ENCODE measurements around the gene LMOD2.
"Not testable (repeated sequence)": the region's sequence is repeated elsewhere in the genome, so short reads cannot be mapped to it uniquely, and the experiment has no call there.

LMOD2 gene, protein sequence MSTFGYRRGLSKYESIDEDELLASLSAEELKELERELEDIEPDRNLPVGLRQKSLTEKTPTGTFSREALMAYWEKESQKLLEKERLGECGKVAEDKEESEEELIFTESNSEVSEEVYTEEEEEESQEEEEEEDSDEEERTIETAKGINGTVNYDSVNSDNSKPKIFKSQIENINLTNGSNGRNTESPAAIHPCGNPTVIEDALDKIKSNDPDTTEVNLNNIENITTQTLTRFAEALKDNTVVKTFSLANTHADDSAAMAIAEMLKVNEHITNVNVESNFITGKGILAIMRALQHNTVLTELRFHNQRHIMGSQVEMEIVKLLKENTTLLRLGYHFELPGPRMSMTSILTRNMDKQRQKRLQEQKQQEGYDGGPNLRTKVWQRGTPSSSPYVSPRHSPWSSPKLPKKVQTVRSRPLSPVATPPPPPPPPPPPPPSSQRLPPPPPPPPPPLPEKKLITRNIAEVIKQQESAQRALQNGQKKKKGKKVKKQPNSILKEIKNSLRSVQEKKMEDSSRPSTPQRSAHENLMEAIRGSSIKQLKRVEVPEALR

DNA sequence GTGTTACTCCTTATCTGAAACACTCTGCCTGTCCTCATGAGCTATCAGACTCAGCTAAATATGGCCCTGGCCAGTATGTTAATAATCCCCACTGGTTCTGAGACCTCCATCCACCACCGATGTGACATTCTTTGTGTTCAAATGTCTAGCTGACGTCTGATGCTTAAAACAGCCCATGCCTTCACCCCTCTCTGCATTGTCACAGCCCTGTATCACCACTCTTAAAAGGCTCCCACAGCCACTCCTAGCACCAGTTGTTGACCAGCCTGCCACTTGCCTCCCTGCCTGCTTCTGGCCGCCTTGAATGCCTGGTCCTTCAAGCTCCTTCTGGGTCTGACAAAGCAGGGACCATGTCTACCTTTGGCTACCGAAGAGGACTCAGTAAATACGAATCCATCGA lies at the start of gene LMOD2:
Gene LMOD2, plus strand, starts transcription at position 253 of the 400 bp plus-strand sequence. Its CDS starts 98 bp downstream, at position 351.
- DNase-seq (ENCODE audit: low read depth, low spot score): no peak

DNA sequence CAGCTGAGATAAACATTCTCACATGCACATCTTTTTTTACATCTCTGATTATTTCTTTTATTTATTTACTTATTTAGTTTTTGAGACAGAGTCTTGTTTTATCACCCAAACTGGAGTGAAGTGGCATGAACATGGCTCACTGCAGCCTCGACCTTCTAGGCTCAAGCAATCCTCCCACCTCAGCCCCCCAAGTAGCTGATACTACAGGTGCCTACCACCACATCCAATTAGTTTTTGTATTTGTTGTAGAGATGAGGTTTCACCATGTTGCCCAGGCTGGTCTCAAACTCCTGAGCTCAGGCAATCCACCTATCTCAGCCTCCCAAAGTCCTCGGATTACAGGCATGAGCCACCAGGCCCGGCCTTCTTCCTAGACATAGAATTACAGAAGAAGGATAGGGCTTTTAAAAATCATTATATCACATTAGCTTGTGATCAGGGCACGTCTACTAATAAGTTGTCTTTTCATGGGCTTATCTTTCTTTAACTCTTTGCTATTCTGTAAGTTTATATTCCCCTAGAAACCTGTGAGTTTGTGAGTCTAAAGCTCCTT lies 48.2 kb upstream of the LMOD2 start:
- no peak for DNase-seq (ENCODE audit: low read depth, low spot score)

DNA sequence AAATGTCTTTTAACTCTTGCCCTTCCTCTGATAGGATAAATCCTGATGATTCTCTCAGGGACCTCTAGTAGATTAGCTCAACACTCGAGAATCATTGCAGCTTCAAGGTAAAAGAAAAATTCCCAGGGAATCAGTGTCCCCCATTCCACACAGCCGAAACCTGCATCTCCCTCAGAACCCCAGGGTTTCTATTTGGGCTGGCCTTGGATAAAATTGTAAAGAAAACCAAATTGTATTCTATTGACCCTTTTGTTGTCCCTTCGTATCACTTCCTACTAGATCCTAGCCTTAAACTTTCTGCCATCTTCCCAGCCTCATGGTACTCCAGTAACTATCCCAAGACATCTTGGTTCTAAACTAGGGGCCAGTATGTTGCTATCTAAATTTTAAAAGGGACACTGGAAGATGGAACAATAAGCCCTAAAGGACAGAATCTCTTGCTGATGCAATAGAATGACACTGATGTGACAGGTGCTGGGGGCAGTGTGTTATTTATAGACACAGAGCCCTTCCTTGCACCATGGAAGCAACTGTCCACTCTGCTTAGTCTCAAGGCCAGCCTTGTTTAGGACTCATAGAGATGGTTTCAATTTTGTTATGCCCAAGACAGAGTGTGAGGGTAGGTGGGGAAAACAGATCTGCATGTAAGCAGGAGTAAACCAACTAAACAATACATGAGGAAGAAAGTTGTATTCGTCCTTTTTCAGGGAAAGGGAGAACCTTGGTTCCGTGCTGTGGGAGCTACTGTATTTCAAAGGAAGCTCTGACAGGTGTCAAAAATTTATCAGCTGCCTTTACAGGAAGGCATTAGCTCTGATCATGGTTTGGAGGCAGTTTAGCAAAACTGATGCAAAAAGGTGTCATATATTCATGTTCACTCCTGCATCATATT lies 46.4 kb upstream of the LMOD2 start:
- no peak for DNase-seq (ENCODE audit: low read depth, low spot score)

DNA sequence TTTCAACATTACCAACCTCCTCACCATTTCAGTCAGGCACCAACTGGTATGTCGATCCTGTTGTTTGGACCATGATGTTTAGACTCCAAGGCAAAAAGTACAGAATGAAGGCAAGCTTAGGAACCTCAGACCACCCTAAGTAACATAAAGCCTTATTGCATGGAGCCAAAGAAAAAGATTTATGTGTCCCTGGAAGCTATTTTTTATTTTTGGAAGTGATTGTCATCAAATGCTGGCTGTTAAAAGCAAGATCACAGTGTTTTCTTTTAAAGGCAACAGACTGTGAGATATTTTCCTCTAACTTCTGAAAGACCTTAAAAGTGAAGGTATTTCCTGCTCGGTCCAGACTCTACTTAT lies 45.8 kb upstream of the LMOD2 start:
- DNase-seq (ENCODE audit: low read depth, low spot score): no peak

DNA sequence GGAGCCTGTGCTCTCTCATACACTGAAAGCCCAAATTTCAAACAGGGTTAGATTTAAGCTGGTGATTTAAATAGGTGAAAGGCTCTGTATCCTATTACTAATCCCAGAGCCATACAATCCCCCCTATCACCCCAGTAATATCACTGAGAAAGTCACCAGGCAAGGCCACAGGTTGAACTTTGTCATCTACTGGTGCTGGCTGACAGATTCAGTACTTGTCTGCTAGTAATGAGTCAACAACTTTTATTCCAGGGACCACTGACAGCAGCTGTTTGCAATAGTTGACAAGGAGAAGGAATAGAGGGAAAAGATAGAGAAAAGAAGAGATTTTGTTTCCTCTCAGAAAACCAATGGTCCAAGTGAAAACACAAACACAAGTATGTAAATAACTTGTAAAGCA lies 43.6 kb upstream of the LMOD2 start:
- no peak for DNase-seq (ENCODE audit: low read depth, low spot score)

DNA sequence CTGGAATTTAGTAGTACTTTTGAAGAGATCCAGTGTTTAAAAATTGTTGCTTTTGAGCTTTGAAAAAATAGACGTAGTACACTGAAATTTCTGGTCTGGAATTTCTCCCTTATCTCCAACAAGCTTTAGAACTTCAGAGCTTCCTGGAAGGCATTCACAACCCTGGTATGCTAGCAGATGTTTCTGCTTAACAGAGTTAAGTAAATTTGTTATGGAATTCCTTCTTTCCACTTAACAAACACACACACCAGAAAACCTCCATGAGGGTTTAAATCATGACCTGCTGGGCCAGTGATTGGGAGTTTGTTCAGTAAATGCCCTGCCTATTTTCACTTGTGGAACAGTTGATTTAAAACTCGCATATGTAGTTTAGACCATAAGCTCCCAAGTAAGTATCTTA lies 40.3 kb upstream of the LMOD2 start:
- no peak for DNase-seq (ENCODE audit: low read depth, low spot score)

DNA sequence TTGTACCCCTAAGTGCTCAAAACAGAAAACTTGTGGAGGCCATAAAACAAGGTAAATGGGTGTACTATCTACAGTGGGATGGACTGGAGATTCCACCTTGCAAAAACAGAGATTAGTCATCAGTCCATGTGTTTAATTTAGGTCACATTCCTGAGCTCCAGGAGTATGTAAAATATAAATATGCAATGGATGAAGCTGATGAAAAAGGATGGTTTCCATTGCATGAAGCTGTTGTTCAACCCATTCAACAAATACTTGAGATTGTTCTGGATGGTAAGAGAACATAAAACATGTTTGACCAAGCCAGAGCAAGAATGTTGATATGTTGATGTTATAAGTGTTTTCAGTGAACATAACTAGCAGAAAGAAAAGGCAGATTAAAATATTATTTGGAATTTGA lies 39.4 kb upstream of the LMOD2 start:
- no peak for DNase-seq (ENCODE audit: low read depth, low spot score)

DNA sequence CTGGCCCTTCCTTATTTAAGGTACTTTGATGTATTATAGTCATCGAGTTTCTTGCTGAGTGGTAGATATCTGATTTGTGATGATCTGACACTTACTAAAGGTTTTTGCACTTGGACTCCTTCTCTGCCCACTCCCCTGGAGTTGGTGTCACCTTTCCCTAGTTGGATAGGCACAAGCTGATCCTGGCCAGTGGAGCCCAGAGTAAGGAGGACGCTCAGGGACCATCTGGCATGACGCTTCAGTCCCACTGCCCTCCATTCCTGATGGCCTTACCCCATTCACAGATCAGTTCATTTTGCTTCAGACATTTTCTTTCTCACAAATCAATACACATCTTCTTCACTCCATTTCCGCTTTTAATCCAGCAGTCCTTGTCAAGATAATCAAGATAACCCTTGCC lies 34.0 kb upstream of the LMOD2 start:
- DNase-seq (ENCODE audit: low read depth, low spot score): no peak

DNA sequence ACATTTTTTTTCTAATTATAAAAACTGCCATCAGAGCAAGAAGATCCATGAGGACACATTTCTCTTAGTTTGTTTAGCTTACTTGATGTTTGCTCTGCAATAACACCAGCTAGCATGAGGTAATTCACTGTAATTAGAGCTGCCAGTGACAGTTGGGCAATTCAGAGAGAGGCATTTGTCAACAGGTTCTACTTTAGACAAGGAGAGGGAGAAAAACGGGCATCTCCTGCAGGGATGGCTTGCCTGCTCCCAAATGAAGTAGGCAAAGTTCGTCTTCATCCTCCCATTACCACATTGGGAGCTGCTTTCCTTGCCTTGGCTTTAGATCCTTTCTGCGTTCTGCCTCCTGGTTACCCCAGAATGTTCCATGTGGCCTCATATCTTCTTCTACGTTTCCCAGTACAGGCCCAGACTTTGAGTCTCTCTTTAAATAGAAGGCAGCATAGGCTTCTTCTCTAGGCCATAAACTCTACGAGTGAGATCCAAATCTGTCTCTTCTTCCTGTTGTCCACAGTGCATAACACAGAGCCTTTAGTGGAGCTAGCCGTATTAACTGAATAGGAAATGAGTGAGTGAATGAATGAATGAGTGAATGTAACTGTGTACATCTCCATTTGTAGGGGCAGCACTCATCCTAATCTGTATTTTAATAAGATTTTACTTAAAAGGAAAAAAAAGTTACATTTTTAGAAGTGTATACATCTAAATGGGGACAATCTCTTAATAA lies 32.8 kb upstream of the LMOD2 start:
- no peak for DNase-seq (ENCODE audit: low read depth, low spot score)

DNA sequence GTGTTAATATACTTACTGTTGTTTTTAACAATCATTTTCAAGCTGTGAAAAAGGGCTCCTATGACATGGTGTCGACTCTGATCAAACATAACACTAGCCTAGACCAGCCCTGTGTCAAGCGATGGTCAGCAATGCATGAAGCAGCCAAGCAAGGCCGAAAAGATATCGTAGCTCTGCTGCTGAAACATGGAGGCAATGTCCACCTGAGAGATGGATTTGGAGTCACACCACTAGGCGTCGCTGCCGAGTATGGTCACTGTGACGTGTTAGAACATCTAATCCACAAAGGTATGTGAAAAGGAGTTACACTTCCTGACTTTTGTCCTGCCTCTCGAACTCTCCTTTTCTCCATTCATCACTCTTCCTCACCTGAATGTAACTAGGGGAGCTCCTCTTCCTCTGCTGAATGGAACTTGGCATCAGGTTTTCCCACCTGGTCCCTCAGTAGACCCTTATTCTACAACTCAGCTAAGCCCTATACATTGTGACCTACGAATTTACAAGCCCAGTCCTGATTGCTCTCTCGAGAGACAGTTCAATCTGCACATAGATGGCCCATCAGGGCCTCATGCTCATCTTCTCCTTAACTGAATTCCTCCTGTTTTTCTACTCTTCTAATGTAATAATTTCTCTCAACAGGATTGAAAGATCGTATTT lies 31.0 kb upstream of the LMOD2 start:
- no peak for DNase-seq (ENCODE audit: low read depth, low spot score)

DNA sequence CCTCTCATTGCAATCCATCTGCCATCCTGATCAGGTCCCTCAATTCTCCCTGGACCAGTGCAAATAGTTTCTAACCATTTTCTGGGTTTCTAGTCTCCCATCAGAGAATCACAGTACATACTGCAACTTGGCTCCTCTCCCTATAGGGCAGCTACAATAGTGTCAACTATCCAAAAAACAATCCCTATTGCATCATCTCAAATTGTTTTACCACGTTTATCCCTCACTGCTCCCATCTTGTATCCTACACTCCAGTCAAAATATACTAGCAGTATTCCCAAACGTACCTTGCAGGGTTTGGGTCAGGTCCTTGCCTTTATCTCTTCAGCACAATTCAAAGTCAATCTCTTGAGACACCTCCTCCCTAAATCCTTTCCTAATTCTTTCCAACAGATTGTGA lies 30.4 kb upstream of the LMOD2 start:
- DNase-seq (ENCODE audit: low read depth, low spot score): no peak

DNA sequence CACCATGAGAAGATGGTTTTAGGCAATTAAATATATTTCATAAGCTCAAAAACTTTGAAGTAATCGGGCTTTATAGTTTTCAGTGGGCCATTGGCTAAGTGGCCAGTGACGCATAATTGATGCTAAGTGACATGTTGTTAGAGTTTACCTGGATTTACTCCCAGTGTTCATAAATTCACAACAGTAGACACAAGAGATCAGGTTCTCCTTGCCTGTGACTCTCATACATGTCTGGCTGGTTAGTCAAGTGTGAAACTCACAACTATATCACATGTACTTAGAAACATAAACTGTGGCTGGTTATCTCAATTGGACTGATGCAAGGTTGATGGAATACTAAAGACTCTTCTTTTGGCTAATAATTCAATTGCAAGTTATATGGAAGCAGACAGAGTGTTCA lies 27.8 kb upstream of the LMOD2 start:
- no peak for DNase-seq (ENCODE audit: low read depth, low spot score)

DNA sequence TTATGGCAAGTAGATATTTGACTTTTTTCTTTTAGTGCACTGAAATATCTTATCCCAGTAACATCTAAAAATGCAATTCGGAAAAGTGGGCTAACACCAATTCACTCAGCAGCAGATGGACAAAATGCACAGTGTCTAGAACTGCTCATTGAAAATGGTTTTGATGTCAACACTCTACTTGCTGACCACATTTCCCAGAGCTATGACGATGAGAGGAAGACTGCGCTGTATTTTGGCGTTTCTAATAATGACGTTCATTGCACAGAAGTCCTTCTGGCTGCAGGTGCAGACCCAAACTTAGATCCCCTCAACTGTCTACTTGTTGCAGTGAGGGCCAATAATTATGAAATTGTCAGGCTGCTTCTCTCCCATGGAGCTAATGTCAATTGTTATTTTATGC lies 26.8 kb upstream of the LMOD2 start:
- DNase-seq (ENCODE audit: low read depth, low spot score): no peak

DNA sequence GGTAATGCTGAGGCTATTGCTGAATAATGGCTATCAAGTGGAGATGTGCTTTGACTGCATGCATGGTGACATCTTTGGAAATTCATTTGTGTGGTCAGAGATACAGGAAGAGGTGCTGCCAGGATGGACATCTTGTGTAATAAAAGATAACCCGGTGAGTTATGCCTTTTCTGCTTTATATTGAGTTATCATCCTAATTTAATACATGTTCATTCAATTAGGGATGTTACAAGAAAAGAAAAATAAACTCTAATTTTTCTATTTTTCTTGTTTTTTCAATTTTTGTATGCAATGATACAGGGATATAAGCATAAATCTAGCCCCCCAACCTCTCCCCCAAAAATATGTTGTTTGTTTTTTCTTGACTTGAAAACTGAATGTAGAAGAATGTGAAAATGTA lies 26.4 kb upstream of the LMOD2 start:
- DNase-seq (ENCODE audit: low read depth, low spot score): no peak

DNA sequence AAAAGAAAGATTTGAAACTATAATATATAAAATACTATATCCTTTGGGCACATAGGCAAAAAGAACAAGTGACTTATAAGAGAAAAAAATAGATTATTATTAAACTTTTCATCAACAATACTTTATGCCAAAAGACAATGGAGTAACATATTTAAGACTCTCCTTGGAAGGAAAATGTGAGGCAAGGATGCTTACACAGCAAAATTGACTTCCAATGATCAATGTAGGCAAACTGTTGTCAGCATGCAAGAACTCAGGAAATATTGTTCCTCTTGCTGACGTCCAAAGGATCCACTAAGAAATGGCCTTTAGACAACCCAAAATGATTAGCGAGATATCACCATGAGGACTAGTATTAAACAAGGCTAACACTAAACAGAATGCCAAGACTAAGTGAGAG lies 22.9 kb upstream of the LMOD2 start:
- no peak for DNase-seq (ENCODE audit: low read depth, low spot score)

DNA sequence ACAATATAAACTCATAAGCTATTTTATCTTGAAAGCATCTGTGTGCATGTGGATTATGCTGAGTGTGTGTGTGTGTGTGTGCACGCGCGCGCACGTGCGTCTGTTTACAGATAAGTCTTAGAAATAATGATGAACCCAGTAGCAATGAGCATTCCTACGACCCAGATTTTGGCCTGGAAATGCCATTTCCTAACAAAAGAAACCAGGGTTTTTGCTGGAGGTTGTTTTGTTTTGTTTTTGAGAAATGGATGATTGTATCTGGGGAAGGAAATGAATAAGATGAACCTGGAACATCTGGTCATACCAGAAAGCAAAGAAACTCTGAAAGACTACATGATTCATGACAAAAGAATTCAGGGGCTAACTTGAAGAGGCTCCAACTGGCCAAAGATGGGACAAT lies 22.1 kb upstream of the LMOD2 start:
- no peak for DNase-seq (ENCODE audit: low read depth, low spot score)

DNA sequence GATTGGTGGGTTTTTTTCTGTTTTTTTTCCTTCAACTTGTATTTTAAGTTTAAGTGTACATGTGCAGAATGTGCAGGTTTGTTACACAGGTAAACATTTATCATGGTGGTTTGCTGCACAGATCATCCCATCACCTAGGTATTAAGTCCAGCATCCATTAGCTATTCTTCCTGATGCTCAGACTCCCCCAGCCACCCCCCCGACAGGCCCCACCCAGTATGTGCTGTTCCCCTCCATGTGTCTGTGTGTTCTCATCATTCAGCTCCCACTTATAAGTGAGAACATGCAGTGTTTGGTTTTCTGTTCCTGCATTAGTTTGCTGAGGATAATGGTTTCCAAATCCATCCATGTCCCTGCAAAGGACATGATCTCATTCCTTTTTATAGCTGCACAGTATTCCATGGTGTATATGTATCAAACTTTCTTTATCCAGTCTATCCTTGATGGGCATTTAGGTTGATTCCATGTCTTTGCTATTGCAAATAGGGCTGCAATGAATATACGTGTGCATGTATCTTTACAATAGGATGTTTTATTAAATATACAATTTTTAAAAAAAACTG lies 21.6 kb upstream of the LMOD2 start:
- not testable (repeated sequence) for DNase-seq (ENCODE audit: low read depth, low spot score)

DNA sequence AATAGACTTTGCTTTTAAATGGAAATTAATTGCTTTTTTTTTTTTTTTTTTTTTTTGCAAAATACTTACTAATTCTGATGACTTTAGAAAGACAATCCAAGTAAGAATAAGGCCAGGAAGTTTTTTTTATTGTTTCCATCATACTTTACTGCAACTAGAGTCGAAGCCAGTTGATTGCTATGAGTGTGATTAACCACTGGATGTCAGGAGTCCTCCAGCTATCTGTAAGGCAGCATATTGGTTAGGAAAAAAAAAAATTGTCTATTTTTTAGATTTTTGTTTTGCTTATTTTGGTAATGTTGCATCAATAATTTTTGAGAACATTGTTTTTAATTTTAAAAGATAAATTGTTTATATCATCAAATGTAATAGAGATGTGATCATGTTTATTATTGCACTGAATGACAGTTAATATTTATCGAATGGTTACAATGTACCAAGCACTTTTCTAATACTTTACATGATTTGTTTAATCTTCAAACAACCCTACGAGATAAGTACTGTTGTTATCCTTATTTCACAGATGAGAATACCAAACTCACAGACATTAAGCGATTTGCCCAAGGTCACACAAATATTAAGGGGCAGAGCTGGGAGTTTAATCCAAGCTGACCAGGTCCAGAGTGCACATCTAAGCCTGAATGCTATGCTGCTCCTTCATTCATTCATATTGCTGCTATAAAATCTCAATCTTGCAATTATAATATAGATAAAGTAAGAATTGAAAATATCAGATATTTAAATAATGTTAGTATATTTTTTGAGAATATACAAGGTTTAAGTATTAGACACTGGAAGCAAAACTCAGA lies 19.9 kb upstream of the LMOD2 start:
- no peak for DNase-seq (ENCODE audit: low read depth, low spot score)

DNA sequence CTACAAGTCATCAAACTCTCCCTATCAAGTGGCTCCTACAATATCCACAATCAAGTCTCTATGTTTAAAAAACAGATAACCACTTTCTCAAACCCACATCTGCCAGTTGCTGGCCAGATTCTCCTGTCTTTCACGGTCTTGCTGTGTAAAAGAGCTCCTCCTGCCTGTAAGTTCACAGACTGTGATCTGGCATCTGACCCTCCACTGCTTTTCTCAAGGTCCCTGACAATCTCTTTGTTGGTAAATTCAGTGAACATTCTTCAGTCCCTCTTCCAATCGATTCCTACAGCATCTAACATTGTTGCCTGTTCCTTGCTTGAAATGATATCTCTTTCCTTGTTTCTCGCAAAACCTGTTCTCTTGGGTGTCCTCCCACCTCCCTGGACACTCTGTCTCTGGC lies 18.5 kb upstream of the LMOD2 start:
- DNase-seq (ENCODE audit: low read depth, low spot score): no peak

DNA sequence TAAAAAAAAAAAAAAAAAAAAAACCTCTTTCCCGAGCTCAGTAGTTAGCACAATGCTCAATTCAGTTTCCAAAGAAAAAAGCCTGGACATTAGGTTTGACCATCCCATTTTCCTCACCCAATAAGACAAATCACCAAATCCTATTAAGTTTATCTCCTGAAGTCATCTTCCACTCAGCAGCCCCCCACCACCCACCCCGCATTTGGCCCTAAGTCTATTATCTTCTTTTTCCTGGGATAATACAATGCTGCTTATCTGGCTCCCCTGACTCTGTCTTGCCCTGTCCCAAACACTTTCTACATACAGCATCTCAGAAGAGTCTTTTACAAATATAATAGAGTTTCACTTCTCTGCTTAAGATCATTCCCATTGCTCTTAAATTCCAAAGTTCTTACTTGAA lies 17.8 kb upstream of the LMOD2 start:
- no peak for DNase-seq (ENCODE audit: low read depth, low spot score)

Data from smooth muscle cell of the brain vasculature (primary cell).